Limb (tissue), 2 donors: ENCODE data around the gene MUC5AC.
"Not testable (repeated sequence)": the region's sequence is repeated elsewhere in the genome, so short reads cannot be mapped to it uniquely, and the experiment has no call there.

Experiments
- DNase-seq, 2 donors: peaks; one replicate each; pipeline ENCODE4 v3.0.0-alpha.2; 2016; ENCODE audit errors: extremely low spot score in 2 of 2

MUC5AC gene

DNA sequence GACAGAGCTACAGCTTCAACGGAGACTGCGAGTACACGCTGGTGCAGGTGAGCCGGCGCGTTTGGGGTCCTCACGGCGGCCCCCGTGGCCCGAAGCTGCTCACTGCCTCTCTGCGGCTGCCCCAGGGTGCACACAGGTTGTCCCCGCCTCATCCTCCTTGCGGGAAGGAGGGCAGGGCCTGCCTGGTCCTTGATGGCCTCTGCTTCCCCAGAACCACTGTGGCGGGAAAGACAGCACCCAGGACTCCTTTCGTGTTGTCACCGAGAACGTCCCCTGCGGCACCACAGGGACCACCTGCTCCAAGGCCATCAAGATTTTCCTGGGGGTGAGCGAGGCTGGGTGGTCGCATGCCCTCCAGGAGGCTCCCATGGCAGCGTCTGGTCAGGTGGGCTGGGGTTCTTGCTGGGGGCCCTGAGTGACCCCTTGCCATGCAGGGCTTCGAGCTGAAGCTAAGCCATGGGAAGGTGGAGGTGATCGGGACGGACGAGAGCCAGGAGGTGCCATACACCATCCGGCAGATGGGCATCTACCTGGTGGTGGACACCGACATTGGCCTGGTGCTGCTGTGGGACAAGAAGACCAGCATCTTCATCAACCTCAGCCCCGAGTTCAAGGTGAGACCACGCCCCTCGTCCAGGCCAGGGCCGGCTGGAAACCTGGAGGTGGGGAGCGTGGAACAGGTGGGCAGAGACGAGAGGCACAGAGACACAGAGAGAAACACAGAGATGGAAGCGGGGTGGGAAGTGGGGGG is 19.4 kb downstream of the MUC5AC start:
- no peak for DNase-seq

DNA sequence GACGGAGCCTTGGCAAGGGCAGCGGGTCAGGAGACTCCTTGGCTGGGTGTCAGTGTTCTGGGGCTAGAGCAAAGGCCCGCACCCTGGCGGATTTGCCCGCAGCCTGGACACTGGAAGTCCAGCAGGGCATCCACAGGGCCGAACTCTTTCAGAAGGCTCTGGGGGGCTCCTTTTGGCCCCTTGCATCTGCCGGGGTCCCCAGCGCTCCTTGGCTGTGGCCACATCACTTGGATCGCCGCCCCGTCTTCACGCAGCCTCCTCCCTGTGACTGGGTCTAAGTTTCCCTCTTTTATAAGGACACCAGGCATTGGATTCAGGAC is 20.0 kb downstream of the MUC5AC start:
- DNase-seq, result no peak

DNA sequence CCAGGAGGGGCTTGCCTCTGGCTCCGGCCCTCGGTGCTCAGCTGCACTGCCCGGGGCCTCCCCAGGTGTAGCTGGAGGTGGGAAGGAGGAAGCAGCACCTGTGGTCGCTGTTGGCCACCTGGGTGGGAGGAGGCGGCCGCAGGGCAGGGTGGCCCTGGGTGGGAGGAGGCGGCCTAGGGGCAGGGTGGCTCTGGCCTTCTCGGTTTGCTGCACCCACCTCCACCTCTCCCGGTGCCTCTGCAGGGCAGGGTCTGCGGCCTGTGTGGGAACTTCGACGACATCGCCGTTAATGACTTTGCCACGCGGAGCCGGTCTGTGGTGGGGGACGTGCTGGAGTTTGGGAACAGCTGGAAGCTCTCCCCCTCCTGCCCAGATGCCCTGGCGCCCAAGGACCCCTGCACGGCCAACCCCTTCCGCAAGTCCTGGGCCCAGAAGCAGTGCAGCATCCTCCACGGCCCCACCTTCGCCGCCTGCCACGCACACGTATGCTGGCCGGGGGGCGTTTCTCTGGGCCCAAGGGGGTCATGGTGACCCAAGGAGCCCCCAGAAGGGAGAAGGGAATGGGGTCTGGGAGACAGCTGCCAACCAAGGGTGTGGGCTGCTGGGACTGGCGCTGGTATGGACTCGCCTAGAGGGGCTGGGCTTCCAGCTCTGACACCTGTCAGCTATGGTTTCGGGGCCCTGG is 20.6 kb downstream of the MUC5AC start:
- no peak for DNase-seq

DNA sequence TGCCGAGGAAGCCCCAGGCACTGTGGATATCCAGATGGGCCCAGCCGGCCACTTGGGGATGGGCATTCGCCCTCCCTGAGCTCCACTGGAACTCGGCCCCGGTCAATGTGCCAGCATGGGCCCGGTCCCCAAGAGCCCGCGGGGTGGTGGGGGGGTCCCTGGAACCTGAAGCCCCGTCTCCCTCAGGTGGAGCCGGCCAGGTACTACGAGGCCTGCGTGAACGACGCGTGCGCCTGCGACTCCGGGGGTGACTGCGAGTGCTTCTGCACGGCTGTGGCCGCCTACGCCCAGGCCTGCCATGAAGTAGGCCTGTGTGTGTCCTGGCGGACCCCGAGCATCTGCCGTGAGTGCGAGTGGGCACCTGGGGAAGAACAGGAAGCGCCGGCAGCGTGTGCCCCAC is 21.2 kb downstream of the MUC5AC start:
- no peak for DNase-seq

DNA sequence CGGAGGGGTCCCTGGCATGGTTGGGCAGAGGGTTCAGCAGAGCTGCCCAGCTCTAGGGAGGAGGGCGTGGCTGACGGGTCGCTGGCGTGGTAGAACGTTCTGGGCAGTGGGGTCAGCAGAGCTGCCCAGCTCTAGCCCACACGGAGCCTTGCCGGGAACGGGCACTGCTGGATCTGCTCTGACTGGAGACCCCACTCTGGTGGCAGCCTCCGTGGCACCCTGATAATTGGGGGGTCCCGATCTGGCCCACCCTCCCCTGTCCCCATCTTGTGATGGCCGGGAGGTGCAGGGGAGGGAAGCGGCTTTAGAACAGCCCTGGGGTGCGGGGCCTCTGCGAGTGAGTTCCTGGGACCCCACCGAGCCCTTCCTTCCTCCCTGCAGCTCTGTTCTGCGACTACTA is 21.9 kb downstream of the MUC5AC start:
- no peak for DNase-seq

DNA sequence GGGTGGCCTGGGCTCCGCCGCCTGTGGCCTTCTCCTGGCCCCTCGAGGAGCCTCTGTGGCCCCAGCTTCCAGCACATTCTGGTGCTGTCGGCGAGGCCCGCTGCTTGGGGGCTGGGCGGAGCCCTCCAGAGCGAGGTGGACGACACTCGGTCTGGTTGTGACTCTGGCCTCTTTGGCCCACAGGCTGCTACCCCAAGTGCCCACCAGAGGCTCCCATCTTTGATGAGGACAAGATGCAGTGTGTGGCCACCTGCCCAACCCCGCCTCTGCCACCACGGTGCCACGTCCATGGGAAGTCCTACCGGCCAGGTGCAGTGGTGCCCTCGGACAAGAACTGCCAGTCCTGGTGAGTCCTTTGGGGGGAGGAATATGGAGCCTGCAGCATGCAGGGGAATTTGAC is 22.4 kb downstream of the MUC5AC start:
- DNase-seq, result no peak

DNA sequence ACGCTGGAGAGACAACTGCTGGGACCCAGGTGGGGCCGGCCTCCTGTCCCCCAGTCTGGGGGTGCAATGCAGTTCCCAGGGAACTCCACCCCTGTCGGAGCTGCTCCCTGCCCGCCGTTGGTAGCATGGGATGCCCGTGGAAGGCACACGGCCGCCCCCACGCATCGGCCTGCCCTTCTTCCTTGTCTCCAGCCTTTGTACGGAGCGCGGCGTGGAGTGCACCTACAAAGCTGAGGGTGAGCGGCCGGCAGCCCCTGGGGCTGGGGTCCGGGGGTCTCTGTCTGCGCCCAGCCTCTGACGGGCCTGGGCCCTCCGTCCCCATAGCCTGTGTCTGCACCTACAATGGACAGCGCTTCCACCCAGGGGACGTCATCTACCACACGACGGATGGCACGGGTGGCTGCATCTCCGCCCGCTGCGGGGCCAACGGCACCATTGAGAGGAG is 23.2 kb downstream of the MUC5AC start:
- no peak for DNase-seq

DNA sequence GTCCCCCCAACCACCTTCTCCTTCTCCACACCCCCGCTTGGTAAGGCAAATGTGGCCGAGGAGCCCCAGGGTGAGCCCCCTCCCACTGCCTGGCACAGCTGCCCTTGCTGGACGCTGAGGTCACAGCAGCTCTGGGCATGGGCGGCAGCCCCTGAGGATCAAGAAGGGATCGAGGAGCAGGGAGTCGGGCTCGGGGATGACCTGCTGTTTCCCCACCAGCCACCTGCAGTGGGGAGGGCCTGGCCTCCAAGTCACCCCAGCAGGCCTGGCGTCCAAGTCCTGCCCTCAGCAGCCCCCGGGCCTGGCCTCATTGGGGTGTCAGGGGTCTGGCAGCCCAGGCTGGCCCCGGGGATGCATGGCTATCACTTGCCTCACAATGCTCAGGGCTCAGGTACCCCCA is 23.7 kb downstream of the MUC5AC start:
- DNase-seq, result no peak

DNA sequence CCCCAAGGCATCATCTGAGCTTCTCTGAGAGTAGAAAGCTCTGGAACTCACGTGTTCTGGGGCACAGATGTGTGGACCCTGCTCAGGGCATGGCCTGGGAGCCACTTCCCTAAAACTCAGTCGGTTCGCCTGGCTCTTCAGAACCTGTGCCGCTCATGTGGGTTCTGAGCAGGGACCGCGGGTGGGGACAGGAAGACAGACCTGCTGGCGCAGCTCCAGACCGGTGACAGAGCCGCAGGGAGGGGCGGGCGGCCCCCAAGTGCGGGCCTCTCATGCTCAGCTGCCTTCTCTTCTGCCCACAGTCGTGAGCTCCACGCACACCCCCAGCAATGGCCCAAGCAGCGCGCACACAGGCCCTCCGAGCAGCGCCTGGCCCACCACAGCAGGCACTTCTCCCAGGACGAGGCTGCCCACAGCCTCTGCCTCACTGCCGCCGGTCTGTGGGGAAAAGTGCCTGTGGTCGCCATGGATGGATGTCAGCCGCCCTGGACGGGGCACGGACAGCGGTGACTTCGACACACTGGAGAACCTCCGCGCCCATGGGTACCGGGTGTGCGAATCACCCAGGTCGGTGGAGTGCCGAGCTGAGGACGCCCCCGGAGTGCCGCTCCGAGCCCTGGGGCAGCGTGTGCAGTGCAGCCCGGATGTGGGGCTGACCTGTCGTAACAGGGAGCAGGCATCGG is 24.2 kb downstream of the MUC5AC start:
- DNase-seq, result no peak

DNA sequence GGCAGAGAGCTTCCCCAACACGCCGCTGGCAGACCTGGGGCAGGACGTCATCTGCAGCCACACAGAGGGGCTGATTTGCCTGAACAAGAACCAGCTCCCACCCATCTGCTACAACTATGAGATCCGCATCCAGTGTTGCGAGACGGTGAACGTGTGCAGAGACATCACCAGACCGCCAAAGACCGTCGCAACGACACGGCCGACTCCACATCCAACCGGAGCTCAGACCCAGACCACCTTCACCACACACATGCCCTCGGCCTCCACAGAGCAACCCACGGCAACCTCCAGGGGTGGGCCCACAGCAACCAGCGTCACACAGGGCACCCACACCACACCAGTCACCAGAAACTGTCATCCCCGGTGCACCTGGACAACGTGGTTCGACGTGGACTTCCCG is 26.4 kb downstream of the MUC5AC start:
- not testable (repeated sequence) for DNase-seq

DNA sequence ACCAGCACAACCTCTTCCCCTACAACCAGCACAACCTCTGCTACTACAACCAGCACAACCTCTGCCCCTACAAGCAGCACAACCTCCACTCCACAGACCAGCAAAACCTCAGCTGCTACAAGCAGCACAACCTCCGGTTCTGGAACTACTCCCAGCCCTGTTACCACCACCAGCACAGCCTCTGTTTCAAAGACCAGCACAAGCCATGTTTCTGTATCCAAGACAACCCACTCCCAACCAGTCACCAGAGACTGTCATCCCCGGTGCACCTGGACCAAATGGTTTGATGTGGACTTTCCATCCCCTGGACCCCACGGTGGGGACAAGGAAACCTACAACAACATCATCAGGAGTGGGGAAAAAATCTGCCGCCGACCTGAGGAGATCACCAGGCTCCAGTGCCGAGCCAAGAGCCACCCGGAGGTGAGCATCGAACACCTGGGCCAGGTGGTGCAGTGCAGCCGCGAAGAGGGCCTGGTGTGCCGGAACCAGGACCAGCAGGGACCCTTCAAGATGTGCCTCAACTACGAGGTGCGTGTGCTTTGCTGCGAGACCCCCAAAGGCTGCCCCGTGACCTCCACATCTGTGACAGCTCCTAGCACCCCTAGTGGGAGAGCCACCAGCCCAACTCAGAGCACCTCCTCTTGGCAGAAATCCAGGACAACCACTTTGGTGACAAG is 30.8 kb downstream of the MUC5AC start:
- DNase-seq, result not testable (repeated sequence)

DNA sequence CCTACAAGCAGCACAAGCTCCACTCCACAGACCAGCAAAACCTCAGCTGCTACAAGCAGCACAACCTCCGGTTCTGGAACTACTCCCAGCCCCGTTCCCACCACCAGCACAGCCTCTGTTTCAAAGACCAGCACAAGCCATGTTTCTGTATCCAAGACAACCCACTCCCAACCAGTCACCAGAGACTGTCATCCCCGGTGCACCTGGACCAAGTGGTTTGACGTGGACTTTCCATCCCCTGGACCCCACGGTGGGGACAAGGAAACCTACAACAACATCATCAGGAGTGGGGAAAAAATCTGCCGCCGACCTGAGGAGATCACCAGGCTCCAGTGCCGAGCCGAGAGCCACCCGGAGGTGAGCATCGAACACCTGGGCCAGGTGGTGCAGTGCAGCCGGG is 32.1 kb downstream of the MUC5AC start:
- DNase-seq, result not testable (repeated sequence)

DNA sequence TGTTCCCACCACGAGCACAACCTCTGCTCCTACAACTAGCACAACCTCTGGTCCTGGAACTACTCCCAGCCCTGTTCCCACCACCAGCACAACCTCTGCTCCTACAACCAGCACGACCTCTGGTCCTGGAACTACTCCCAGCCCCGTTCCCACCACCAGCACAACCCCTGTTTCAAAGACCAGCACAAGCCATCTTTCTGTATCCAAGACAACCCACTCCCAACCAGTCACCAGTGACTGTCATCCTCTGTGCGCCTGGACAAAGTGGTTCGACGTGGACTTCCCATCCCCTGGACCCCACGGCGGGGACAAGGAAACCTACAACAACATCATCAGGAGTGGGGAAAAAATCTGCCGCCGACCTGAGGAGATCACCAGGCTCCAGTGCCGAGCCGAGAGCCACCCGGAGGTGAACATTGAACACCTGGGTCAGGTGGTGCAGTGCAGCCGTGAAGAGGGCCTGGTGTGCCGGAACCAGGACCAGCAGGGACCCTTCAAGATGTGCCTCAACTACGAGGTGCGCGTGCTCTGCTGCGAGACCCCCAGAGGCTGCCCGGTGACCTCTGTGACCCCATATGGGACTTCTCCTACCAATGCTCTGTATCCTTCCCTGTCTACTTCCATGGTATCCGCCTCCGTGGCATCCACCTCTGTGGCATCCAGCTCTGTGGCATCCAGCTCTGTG is 34.2 kb downstream of the MUC5AC start:
- not testable (repeated sequence) for DNase-seq

DNA sequence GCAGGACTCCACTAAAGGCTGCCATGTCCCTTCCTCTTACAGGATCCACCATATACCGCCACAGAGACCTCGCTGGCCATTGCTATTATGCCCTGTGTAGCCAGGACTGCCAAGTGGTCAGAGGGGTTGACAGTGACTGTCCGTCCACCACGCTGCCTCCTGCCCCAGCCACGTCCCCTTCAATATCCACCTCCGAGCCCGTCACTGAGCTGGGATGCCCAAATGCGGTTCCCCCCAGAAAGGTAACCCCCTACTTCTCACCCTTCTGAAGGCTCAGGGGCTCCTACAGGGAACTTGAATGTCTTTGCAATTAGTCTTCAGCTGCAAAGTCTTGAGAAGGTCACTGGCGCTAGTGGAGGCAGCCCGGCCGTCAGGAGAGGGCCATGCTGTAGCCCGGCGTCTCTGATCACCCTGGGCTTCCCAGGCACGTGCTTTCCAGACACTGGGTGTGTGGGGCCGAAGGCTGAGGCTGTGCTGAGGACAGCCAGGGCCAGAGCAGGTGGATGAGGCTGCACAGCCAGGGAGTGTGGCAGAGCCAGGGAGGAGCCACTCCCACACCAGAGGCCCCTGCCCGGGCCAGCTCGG is 35.1 kb downstream of the MUC5AC start:
- no peak for DNase-seq

DNA sequence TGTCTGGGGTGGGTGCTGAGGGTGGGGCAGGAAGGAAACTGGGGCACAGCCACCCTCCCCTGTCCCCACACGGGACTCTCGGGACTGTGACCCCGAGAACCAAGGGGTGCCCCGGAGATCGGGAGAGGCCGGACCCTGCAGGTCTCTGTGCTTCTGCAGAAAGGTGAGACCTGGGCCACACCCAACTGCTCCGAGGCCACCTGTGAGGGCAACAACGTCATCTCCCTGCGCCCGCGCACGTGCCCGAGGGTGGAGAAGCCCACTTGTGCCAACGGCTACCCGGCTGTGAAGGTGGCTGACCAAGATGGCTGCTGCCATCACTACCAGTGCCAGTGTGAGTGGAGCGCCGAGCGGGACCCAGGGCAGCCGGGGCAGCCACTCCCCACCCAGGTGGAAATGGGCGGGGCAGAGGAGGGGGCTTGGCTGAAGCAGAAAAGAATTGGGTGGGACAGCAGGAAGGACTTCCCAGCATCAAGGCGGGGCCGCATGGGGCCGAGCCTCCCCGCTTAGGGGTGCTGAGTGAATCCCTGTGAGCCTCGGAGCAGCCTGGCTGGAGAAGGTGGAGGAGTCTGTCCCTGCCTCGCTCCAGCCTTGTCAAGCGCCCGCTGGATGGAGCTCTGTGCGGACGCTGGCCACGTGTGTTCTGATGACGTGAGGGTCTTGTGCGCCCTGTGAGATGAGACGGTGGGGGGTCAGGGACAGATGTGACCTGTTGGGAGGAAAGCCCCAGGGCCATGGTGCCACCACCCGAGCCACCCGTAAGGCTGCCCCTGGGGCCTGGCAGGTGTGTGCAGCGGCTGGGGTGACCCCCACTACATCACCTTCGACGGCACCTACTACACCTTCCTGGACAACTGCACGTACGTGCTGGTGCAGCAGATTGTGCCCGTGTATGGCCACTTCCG is 35.8 kb downstream of the MUC5AC start:
- peak in 1 of 2 donors; percentile 25 for DNase-seq

DNA sequence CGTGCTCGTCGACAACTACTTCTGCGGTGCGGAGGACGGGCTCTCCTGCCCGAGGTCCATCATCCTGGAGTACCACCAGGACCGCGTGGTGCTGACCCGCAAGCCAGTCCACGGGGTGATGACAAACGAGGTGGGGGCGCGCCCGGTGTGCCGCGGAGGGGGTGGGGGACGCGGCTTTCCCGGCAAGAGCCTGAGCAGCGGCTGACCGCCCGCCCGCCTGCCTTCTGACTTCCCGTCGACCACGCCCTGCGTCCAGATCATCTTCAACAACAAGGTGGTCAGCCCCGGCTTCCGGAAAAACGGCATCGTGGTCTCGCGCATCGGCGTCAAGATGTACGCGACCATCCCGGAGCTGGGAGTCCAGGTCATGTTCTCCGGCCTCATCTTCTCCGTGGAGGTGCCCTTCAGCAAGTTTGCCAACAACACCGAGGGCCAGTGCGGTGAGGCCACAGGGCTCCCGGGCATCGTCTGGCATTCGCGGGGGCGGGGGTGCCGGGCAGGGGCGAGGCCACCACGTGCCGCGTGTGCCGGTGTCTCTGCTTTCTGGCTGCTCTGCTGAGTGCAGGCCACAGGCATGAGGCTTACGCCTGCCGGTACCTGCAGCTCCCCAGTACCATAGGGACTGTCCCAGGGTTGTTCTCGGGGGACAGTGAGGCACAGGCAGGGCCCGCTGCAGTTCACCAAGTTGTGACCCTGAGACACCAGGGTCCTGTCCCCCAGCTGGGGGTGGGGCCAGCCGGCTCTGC is 36.7 kb downstream of the MUC5AC start:
- peak in 1 of 2 donors; percentile 12 for DNase-seq

DNA sequence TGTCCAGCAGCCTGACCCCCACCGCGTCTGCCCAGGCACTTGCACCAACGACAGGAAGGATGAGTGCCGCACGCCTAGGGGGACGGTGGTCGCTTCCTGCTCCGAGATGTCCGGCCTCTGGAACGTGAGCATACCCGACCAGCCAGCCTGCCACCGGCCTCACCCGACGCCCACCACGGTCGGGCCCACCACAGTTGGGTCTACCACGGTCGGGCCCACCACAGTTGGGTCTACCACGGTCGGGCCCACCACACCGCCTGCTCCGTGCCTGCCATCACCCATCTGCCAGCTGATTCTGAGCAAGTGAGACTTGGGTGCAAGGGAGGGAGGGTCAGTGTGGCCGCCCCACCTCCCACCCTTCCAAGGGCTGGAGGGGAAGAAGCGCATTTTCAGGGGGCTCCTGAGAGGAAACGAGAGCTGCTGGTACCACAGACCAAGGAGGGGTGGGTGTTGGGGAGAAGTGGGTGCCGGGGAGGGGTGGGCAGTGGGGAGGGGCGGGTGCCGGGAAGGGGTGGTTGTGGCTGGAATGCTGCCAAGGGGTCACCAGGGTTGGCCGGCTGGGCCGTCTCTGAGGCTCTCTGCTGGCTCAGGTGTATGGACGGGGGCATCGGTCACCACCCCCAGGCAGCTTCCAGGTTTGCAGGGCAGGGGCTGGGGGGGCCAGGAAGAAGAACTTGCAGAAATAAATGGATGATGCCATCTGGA is 37.4 kb downstream of the MUC5AC start:
- DNase-seq, result peak in 1 of 2 donors; percentile 20

DNA sequence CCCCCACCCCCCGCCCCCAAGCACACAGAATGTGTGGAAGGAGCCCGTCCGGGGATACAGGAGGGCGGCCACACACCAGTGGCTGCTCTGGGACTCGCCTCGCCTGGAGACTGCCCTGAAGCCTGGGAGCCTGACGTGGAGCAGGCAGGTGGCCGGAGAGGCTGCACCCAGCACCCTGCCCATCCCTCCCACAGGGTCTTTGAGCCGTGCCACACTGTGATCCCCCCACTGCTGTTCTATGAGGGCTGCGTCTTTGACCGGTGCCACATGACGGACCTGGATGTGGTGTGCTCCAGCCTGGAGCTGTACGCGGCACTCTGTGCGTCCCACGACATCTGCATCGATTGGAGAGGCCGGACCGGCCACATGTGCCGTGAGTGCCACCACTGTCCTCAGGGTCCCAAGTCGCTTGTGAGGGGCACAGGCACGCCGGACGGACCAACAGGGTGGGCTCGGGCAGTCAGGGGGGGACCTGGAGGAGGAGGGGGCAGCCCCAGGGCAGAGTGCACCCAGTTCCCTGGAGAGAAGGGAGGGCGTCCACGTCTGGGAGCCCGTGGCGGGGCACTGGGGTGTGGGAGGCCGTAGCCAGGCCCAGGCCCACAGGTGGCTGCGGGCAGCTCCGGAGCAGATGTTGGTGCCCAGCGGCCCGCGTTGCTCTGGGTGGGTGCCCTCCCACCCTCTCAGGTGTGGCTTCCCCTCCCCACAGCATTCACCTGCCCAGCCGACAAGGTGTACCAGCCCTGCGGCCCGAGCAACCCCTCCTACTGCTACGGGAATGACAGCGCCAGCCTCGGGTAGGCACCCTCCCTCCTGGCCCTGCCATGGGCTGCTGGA is 38.1 kb downstream of the MUC5AC start:
- peak in 1 of 2 donors; percentile 25 for DNase-seq
